WTC11 (cell line): Measurements from ENCODE around the gene PAK1. TPM values are rescaled to one million over a fixed set of nuclear protein-coding genes. Genes with fewer than 3 reads are reported as not detected.
"Not testable (repeated sequence)": the region's sequence is repeated elsewhere in the genome, so short reads cannot be mapped to it uniquely, and the experiment has no call there.

ENCODE experiments used
- ATAC-seq: fragments of 200-7000 bp; cut with Tn5 transposase; 2 replicates; pipeline ENCODE4 v1.10.0; 2021; ENCODE audit warnings: mild to moderate bottlenecking, moderate library complexity
- CTCF ChIA-PET: fragments of 300-600 bp; sonication (Branson Sonifier 250); formaldehyde crosslinking; loops from one replicate; lab custom pipeline; 2021; ENCODE audit warnings: antibody characterized with exemption; lab: Charles Lee
- POLR2A ChIA-PET: fragments of 350-600 bp; sonication (Branson Sonifier 250); formaldehyde crosslinking; loops from one replicate; lab custom pipeline; 2021; ENCODE audit warnings: antibody characterized with exemption; lab: Charles Lee
- DNase-seq: peaks from one replicate; pipeline ENCODE4 v3.0.0; 2021; ENCODE audit warnings: low spot score
- H3K27ac Mint-ChIP-seq: 2 replicates; pipeline ENCODE4 v1.8.0; 2021; ENCODE audit warnings: mixed read lengths
- H3K27me3 Mint-ChIP-seq: 2 replicates; pipeline ENCODE4 v1.8.0; 2021; ENCODE audit warnings: low read depth, mild to moderate bottlenecking, moderate library complexity, mixed read lengths
- H3K36me3 Mint-ChIP-seq: 2 replicates; pipeline ENCODE4 v1.8.0; 2021; ENCODE audit warnings: mixed read lengths
- H3K4me1 Mint-ChIP-seq: 2 replicates; pipeline ENCODE4 v1.8.0; 2022; ENCODE audit warnings: mixed read lengths
- H3K4me3 Mint-ChIP-seq: 2 replicates; pipeline ENCODE4 v1.8.0; 2021; ENCODE audit warnings: mild to moderate bottlenecking, moderate library complexity, mixed read lengths
- H3K9me3 Mint-ChIP-seq: 2 replicates; pipeline ENCODE4 v1.8.0; 2021; ENCODE audit warnings: mixed read lengths
- ATF3 ChIP-seq: sonication (generic); formaldehyde crosslinking; conservative IDR thresholded peaks from 2 replicates; pipeline ENCODE4 v1.8.1; 2022; ENCODE audit warnings: mild to moderate bottlenecking, missing genetic modification reagents
- CREB1 ChIP-seq: sonication (generic); formaldehyde crosslinking; IDR thresholded peaks from 2 replicates; pipeline ENCODE4 v1.8.0; 2023; ENCODE audit warnings: mild to moderate bottlenecking, missing genetic modification reagents
- CREM ChIP-seq: sonication (generic); formaldehyde crosslinking; IDR thresholded peaks from 2 replicates; pipeline ENCODE4 v1.8.1; 2022; ENCODE audit warnings: mild to moderate bottlenecking, missing genetic modification reagents, moderate library complexity
- ETV6 ChIP-seq: sonication (generic); formaldehyde crosslinking; IDR thresholded peaks from 2 replicates; pipeline ENCODE4 v1.8.1; 2022; ENCODE audit warnings: mild to moderate bottlenecking, missing genetic modification reagents
- FOXP1 ChIP-seq: sonication (generic); formaldehyde crosslinking; IDR thresholded peaks from 2 replicates; pipeline ENCODE4 v1.8.0; 2022; ENCODE audit warnings: missing genetic modification reagents, mild to moderate bottlenecking, moderate library complexity, borderline replicate concordance
- IRF1 ChIP-seq: sonication (generic); formaldehyde crosslinking; IDR thresholded peaks from 2 replicates; pipeline ENCODE4 v1.8.0; 2023; ENCODE audit warnings: missing genetic modification reagents
- NFYB ChIP-seq: sonication (generic); formaldehyde crosslinking; conservative IDR thresholded peaks from 2 replicates; pipeline ENCODE4 v1.8.0; 2022; ENCODE audit warnings: low read depth, missing genetic modification reagents
- RORB ChIP-seq: fragments of 250-450 bp; sonication (Bioruptor Pico); IDR thresholded peaks from 2 replicates; pipeline ENCODE4 v1.9.0; 2021; ENCODE audit warnings: mild to moderate bottlenecking
- SOX15 ChIP-seq: fragments of 250-450 bp; sonication (Bioruptor Pico); IDR thresholded peaks from 2 replicates; pipeline ENCODE4 v1.9.0; 2021; ENCODE audit warnings: mild to moderate bottlenecking
- SP1 ChIP-seq: sonication (generic); formaldehyde crosslinking; conservative IDR thresholded peaks from 2 replicates; pipeline ENCODE4 v1.8.1; 2022; ENCODE audit warnings: missing genetic modification reagents
- TCF7 ChIP-seq: sonication (generic); formaldehyde crosslinking; IDR thresholded peaks from 2 replicates; pipeline ENCODE4 v1.8.0; 2022; ENCODE audit warnings: mild to moderate bottlenecking, low read depth, missing genetic modification reagents, moderate library complexity
- USF2 ChIP-seq: sonication (generic); formaldehyde crosslinking; IDR thresholded peaks from 2 replicates; pipeline ENCODE4 v1.8.1; 2023; ENCODE audit warnings: mild to moderate bottlenecking, missing genetic modification reagents, moderate library complexity
- ZMAT4 ChIP-seq: fragments of 250-450 bp; sonication (Bioruptor Pico); IDR thresholded peaks from 2 replicates; pipeline ENCODE4 v1.9.0; 2021; ENCODE audit warnings: mild to moderate bottlenecking
- ZNF396 ChIP-seq: fragments of 250-450 bp; sonication (Bioruptor Pico); IDR thresholded peaks from 2 replicates; pipeline ENCODE4 v1.8.0; 2021; ENCODE audit warnings: mild to moderate bottlenecking, moderate library complexity, borderline replicate concordance
- ZNF512 ChIP-seq: sonication (generic); formaldehyde crosslinking; IDR thresholded peaks from 2 replicates; pipeline ENCODE4 v1.8.1; 2022; ENCODE audit warnings: missing genetic modification reagents, borderline replicate concordance
- ZNF671 ChIP-seq: fragments of 250-450 bp; sonication (Bioruptor Pico); IDR thresholded peaks from 2 replicates; pipeline ENCODE4 v1.8.0; 2021; ENCODE audit warnings: mild to moderate bottlenecking
- total RNA-seq: library from RNA; stranded (reverse); gene quantifications from 3 replicates; pipeline ENCODE4 v1.2.3, GENCODE V29; 2021
- TF ChIP-seq, protein P1 (sequence below): fragments of 250-450 bp; sonication (Bioruptor Pico); IDR thresholded peaks from 2 replicates; pipeline ENCODE4 v1.9.0; 2021; ENCODE audit warnings: mild to moderate bottlenecking, borderline replicate concordance
- TF ChIP-seq, protein P2 (sequence below): sonication (generic); formaldehyde crosslinking; IDR thresholded peaks from 2 replicates; pipeline ENCODE4 v1.8.1; 2023; ENCODE audit warnings: mild to moderate bottlenecking, missing genetic modification reagents

PAK1 gene
- total RNA-seq, 1 experiment from 2014 or later: 160 TPM

DNA sequence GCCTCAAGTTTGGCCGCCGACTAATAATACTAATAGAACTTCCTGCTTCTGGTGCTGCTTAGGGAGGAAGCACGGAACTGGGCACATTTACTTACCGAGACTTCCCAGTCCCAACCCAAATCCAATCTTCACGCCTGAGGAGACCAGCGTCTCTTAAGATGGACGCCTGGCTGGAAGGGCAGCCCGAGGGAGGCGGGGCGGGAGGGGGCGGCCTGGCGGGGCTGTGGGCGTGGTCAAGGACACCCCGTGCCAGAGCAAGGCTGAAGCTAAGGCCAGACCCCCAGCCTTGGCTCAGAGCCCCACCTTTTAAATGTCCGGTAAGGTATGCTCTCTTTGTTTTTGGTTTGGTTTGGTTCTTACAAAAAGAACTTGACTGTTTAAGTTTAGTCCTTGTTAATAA, 172.4 kb downstream of the PAK1 start, which contains the start of gene GDPD4:
Gene GDPD4, minus strand, starts transcription at position 177 of the 400 bp plus-strand sequence. CDS start 16,549 bp downstream, outside the sequence.
- POLR2A ChIA-PET: no interaction called here
- TF ChIP-seq, protein P1, sequence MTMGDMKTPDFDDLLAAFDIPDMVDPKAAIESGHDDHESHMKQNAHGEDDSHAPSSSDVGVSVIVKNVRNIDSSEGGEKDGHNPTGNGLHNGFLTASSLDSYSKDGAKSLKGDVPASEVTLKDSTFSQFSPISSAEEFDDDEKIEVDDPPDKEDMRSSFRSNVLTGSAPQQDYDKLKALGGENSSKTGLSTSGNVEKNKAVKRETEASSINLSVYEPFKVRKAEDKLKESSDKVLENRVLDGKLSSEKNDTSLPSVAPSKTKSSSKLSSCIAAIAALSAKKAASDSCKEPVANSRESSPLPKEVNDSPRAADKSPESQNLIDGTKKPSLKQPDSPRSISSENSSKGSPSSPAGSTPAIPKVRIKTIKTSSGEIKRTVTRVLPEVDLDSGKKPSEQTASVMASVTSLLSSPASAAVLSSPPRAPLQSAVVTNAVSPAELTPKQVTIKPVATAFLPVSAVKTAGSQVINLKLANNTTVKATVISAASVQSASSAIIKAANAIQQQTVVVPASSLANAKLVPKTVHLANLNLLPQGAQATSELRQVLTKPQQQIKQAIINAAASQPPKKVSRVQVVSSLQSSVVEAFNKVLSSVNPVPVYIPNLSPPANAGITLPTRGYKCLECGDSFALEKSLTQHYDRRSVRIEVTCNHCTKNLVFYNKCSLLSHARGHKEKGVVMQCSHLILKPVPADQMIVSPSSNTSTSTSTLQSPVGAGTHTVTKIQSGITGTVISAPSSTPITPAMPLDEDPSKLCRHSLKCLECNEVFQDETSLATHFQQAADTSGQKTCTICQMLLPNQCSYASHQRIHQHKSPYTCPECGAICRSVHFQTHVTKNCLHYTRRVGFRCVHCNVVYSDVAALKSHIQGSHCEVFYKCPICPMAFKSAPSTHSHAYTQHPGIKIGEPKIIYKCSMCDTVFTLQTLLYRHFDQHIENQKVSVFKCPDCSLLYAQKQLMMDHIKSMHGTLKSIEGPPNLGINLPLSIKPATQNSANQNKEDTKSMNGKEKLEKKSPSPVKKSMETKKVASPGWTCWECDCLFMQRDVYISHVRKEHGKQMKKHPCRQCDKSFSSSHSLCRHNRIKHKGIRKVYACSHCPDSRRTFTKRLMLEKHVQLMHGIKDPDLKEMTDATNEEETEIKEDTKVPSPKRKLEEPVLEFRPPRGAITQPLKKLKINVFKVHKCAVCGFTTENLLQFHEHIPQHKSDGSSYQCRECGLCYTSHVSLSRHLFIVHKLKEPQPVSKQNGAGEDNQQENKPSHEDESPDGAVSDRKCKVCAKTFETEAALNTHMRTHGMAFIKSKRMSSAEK (CRISPR knock-in tag): no peak
- no peak for TF ChIP-seq CREM (CRISPR knock-in tag)
- no peak for TF ChIP-seq USF2 (CRISPR knock-in tag)
- TF ChIP-seq TCF7: no peak
- TF ChIP-seq ATF3 (CRISPR knock-in tag): no peak
- no peak for TF ChIP-seq ZMAT4 (CRISPR knock-in tag)
- TF ChIP-seq, protein P2, sequence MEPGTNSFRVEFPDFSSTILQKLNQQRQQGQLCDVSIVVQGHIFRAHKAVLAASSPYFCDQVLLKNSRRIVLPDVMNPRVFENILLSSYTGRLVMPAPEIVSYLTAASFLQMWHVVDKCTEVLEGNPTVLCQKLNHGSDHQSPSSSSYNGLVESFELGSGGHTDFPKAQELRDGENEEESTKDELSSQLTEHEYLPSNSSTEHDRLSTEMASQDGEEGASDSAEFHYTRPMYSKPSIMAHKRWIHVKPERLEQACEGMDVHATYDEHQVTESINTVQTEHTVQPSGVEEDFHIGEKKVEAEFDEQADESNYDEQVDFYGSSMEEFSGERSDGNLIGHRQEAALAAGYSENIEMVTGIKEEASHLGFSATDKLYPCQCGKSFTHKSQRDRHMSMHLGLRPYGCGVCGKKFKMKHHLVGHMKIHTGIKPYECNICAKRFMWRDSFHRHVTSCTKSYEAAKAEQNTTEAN (CRISPR knock-in tag): no peak
- TF ChIP-seq FOXP1: no peak
- TF ChIP-seq ETV6 (CRISPR knock-in tag): no peak
- TF ChIP-seq RORB (CRISPR knock-in tag): no peak
- no peak for TF ChIP-seq ZNF396 (CRISPR knock-in tag)
- H3K9me3 Mint-ChIP-seq: no peaks in the 10 kb centered on the region
- ATAC-seq (peak; percentile 83), DNase-seq (peak; percentile 38)
- peaks cover 2% of the 10 kb centered on the region; the same call in 1 of the 2 replicates for H3K27me3 Mint-ChIP-seq
- peaks cover 15% of the 10 kb centered on the region for H3K4me1 Mint-ChIP-seq
- no peak within 1 kb of the TSS for H3K27ac Mint-ChIP-seq
- no peak within 1 kb of the TSS for H3K4me3 Mint-ChIP-seq
- H3K36me3 Mint-ChIP-seq: no peaks in the 10 kb centered on the region
- CTCF ChIA-PET: no interaction called here

DNA sequence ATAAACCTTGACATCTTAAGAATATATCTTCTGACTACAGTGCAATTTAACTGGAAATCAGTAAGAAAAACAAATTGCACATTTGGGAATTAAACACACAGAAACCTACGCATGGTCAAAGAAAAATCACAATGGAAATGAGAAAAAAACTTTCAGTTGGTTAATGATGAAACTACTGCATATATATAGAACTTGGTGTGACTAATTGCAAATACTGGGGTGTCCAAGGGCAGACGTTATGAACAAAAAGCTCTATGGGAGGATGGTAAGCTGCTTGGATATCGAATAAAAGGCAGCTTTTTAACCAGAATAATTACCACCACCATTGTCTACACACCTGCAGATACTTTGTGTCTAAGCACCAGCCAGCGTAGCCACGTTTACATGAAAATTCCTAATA, 173.2 kb downstream of the PAK1 start:
- H3K27ac Mint-ChIP-seq: no peak overlapping the region
- no peaks in the 10 kb centered on the region for H3K36me3 Mint-ChIP-seq
- ChIA-PET POLR2A (no interaction called here), CTCF (no interaction called here)
- peaks cover 15% of the 10 kb centered on the region for H3K4me1 Mint-ChIP-seq
- no peak for ATAC-seq
- H3K27me3 Mint-ChIP-seq: peaks cover 2% of the 10 kb centered on the region; the same call in 1 of the 2 replicates
- no peak for DNase-seq
- H3K9me3 Mint-ChIP-seq: no peaks in the 10 kb centered on the region
- TF ChIP-seq SOX15 (CRISPR knock-in tag): no peak
- no peak for TF ChIP-seq IRF1
- no peak for TF ChIP-seq ZNF671 (CRISPR knock-in tag)
- TF ChIP-seq CREB1 (CRISPR knock-in tag): no peak
- TF ChIP-seq ZNF512 (CRISPR knock-in tag): no peak
- no peak for TF ChIP-seq SP1
- TF ChIP-seq, protein P2 (CRISPR knock-in tag): no peak
- no peak for TF ChIP-seq USF2 (CRISPR knock-in tag)
- no peak for TF ChIP-seq NFYB (CRISPR knock-in tag)
- no peak for TF ChIP-seq ETV6 (CRISPR knock-in tag)
- H3K4me3 Mint-ChIP-seq: no peak overlapping the region

GRCh38 chr11:77300028-77300427, 173.9 kb downstream of the PAK1 start:
- H3K36me3 Mint-ChIP-seq, H3K27ac Mint-ChIP-seq, H3K4me3 Mint-ChIP-seq, CTCF ChIA-PET, DNase-seq, H3K9me3 Mint-ChIP-seq, POLR2A ChIA-PET, H3K27me3 Mint-ChIP-seq: not testable (repeated sequence)
- peak; percentile 31; the same call in 1 of the 2 replicates for ATAC-seq
- peaks cover 15% of the 10 kb centered on the region for H3K4me1 Mint-ChIP-seq
